SK-MEL-5 (cell line): ENCODE measurements around the gene UROD. TPM values are rescaled to one million over a fixed set of nuclear protein-coding genes. Genes with fewer than 3 reads are reported as not detected.
A peak's percentile ranks its signal among the peaks of the same experiment; 100 is the strongest.
"Not testable (repeated sequence)": the region's sequence is repeated elsewhere in the genome, so short reads cannot be mapped to it uniquely, and the experiment has no call there.

Experiments used
- DNase-seq: peaks from one replicate; pipeline ENCODE4 v3.0.0-alpha.2; 2016; ENCODE audit warnings: low read depth, low spot score
- in situ Hi-C: cut with HindIII; loops from 2 replicates; pipeline ENCODE4 v1.10.0; 2016; ENCODE audit warnings: low sequenced_read_pairs, high pct_unique_total_duplicates, low pct_unique_long_range_greater_than_20kb
- polyA plus RNA-seq, 2 experiments: library from polyadenylated mRNA; depleted of rRNA; stranded (reverse); fragments of >200 nt; gene quantifications; 2 replicates each; pipeline ENCODE4 v1.2.3, GENCODE V29; 2015
- total RNA-seq: library from RNA; depleted of rRNA; stranded (reverse); fragments of >200 nt; shearing (Covaris generic); gene quantifications from 2 replicates; pipeline ENCODE4 v1.2.3, GENCODE V29; 2014; rRNA removed

Gene UROD
- total RNA-seq: 78.9 and 89.5 TPM in 2 replicates
- 67.0 and 84.6 TPM in 2 replicates for polyA plus RNA-seq (2015; cell fraction: cytosol; rRNA removed)
- 185 and 221 TPM in 2 replicates for polyA plus RNA-seq (2015; cell fraction: nucleus; rRNA removed)

GRCh38 chr1:45011837-45012638 lies at the start of gene UROD:
Gene UROD, plus strand, starts transcription at chr1:45012254. Its CDS starts 12 bp downstream, at chr1:45012266.
- DNase-seq: peak; percentile 95
- in situ Hi-C loops: no loop called here

- DNase-seq: no peak
- in situ Hi-C loops: no loop called here
Observed at GRCh38 chr1:44962729-44963128, 49.3 kb upstream of the UROD start.

GRCh38 chr1:44964396-44964795 lies 47.7 kb upstream of the UROD start:
- in situ Hi-C loops: no loop called here
- no peak for DNase-seq

- in situ Hi-C loops: no loop called here
- no peak for DNase-seq
Observed at GRCh38 chr1:44970317-44970716, 41.7 kb upstream of the UROD start.

GRCh38 chr1:44973645-44974044 lies 38.4 kb upstream of the UROD start:
- no peak for DNase-seq
- in situ Hi-C loops: no loop called here

GRCh38 chr1:44976252-44976651 lies 35.8 kb upstream of the UROD start:
- in situ Hi-C loops: no loop called here
- no peak for DNase-seq

- DNase-seq, in situ Hi-C loops: not testable (repeated sequence)
Observed at GRCh38 chr1:44977372-44977771, 34.7 kb upstream of the UROD start.

- no peak for DNase-seq
- in situ Hi-C loops: no loop called here
Observed at GRCh38 chr1:44985747-44986359, 26.2 kb upstream of the UROD start.

GRCh38 chr1:44988531-44989156 lies 23.4 kb upstream of the UROD start:
- DNase-seq: no peak
- in situ Hi-C loops: no loop called here

- in situ Hi-C loops: no loop called here
- DNase-seq: no peak
Observed at GRCh38 chr1:44994309-44994898, 17.6 kb upstream of the UROD start.

GRCh38 chr1:44995467-44996238 lies 16.4 kb upstream of the UROD start:
- in situ Hi-C loops: no loop called here
- DNase-seq: no peak

GRCh38 chr1:44999232-44999631 lies 12.8 kb upstream of the UROD start:
- no peak for DNase-seq
- in situ Hi-C loops: no loop called here

GRCh38 chr1:45001011-45001481 lies 11.0 kb upstream of the UROD start:
- no peak for DNase-seq
- in situ Hi-C loops: no loop called here

GRCh38 chr1:45001576-45001975 lies 10.5 kb upstream of the UROD start:
- in situ Hi-C loops, DNase-seq: not testable (repeated sequence)

GRCh38 chr1:45002650-45003645 lies 9.1 kb upstream of the UROD start:
- DNase-seq: no peak
- in situ Hi-C loops: no loop called here

- in situ Hi-C loops: no loop called here
- no peak for DNase-seq
Observed at GRCh38 chr1:45003741-45004140, 8.3 kb upstream of the UROD start.
